ENCODE results near the gene CDKN3.
"Not testable (repeated sequence)": the region's sequence is repeated elsewhere in the genome, so short reads cannot be mapped to it uniquely, and the experiment has no call there.

The CDKN3 gene

GRCh38 chr14:54456820-54457608, 60.2 kb downstream of the CDKN3 start:
- DNase-seq (ENCODE audit: low read depth) = not testable (repeated sequence)

DNA sequence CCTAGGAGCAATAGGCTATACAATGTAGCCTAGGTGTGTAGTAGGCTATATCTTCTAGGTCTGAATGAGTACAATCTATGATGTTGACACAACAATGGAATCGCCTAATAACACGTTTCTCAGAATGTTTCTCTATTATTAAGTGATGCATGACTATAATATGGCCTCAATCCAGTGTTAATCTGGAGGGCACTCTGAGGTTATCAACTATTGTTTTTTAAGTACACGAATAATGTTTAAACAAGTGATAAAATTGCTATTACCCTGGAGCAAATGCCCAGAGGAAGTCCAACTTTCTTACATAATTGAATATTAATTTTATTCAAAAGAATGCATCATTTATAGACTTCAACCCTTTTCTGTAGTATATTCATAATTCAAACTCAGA, 60.8 kb downstream of the CDKN3 start:
- DNase-seq (ENCODE audit: low read depth) = no peak

DNA sequence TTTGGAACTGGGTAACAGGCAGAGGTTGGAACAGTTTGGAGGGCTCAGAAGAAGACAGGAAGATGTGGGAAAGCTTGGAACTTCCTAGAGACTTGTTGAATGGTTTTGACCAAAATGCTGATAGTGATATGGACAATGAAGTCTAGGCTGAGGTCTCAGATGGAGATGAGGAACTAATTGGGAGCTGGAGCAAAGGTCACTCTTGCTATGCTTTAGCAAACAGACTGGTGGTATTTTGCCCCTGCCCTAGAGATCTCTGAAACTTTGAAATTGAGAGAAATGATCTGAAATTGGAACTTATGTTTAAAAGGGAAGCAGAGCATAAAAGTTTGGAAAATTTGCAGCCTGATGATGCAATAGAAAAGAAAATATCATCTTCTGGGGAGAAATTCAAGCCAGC, 61.7 kb downstream of the CDKN3 start:
- DNase-seq (ENCODE audit: low read depth) = not testable (repeated sequence)

DNA sequence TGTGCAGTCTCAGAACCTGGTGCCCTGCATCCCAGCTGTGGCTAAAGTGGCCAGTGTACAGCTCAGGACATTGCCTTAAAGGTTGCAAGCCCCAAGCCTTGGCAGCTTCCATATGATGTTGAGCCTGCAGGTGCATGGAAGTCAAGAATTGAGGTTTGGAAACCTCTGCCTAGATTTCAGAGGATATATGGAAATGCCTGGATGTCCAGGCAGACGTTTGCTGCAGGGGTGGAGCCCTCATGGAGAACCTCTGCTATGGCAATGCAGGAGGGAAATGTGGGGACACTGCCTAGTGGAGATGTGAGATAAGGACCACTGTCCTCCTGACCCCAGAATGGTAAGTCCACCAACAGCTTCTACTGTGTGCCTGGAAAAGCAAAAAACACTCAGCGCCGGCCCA, 62.3 kb downstream of the CDKN3 start:
- no peak for DNase-seq (ENCODE audit: low read depth)

GRCh38 chr14:54462048-54462447, 65.2 kb downstream of the CDKN3 start:
- DNase-seq (ENCODE audit: low read depth) = no peak

DNA sequence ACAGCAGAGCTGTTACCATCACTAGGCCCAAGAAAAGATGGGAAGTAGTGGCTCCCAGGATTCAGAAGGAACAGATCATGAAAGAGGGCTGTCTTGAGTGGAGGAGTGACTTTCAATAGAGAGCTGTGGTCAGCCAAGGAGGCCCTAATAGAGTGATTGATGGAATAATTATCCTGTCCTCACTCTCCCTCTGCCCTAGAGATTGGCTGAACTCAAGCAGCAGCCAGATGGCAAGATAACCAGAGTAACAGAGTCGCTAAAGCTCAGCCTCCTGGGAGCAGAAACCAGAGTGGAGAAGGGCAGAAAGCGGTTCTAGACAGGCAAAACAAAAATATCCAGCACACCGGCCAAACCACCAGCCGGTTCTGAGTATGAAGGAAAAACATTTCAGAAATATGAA, 68.8 kb downstream of the CDKN3 start:
- no peak for DNase-seq (ENCODE audit: low read depth)

- no peak for DNase-seq (ENCODE audit: low read depth)
Observed at GRCh38 chr14:54467280-54467679, 70.5 kb downstream of the CDKN3 start.

All from HS-27A (cell line).